H9 (cell line): ENCODE results near the gene PLA2R1. TPM values are rescaled to one million over a fixed set of nuclear protein-coding genes. Genes with fewer than 3 reads are reported as not detected.
A peak's percentile ranks its signal among the peaks of the same experiment; 100 is the strongest.

Experiments used
- DNase-seq: peaks from one replicate; pipeline ENCODE4 v3.0.0-alpha.2; 2017
- H2AFZ ChIP-seq: one replicate; pipeline ENCODE4 v1.6.1; 2013; ENCODE audit warnings: mild to moderate bottlenecking, low read length, control low read depth, moderate library complexity
- H2AK5ac ChIP-seq: 2 replicates; pipeline ENCODE4 v1.6.1; 2013; ENCODE audit warnings: low read length, control low read depth, mixed read lengths; ENCODE audit not compliant: insufficient read length
- H2BK120ac ChIP-seq: one replicate; pipeline ENCODE4 v1.6.1; 2013; ENCODE audit warnings: low read depth, mild to moderate bottlenecking, low read length, control low read depth, inconsistent platforms; ENCODE audit not compliant: poor library complexity, severe bottlenecking
- H2BK12ac ChIP-seq: 2 replicates; pipeline ENCODE4 v1.6.1; 2013; ENCODE audit warnings: low read length, control low read depth, mixed read lengths, low read depth; ENCODE audit not compliant: insufficient read length
- H2BK15ac ChIP-seq: 2 replicates; pipeline ENCODE4 v1.6.1; 2013; ENCODE audit warnings: low read depth, low read length, control low read depth
- H2BK20ac ChIP-seq: one replicate; pipeline ENCODE4 v1.6.1; 2013; ENCODE audit warnings: low read depth, mild to moderate bottlenecking, low read length, control low read depth, inconsistent platforms; ENCODE audit not compliant: poor library complexity, severe bottlenecking
- H2BK5ac ChIP-seq: 2 replicates; pipeline ENCODE4 v1.6.1; 2013; ENCODE audit warnings: low read length, control low read depth, mixed read lengths; ENCODE audit not compliant: insufficient read length
- H3K14ac ChIP-seq: 2 replicates; pipeline ENCODE4 v1.6.1; 2013; ENCODE audit warnings: low read length, control low read depth; ENCODE audit not compliant: insufficient read depth
- H3K18ac ChIP-seq: 2 replicates; pipeline ENCODE4 v1.6.1; 2013; ENCODE audit warnings: low read depth, mild to moderate bottlenecking, mixed read lengths, low read length, control low read depth; ENCODE audit not compliant: insufficient read length
- H3K23ac ChIP-seq: 2 replicates; pipeline ENCODE4 v1.6.1; 2013; ENCODE audit warnings: low read length, control low read depth, mixed read lengths, low read depth; ENCODE audit not compliant: insufficient read length
- H3K23me2 ChIP-seq: 2 replicates; pipeline ENCODE4 v1.6.1; 2013; ENCODE audit warnings: low read depth, mild to moderate bottlenecking, mixed read lengths, low read length, control low read depth; ENCODE audit not compliant: insufficient read length, poor library complexity, severe bottlenecking
- H3K27ac ChIP-seq: 2 replicates; pipeline ENCODE4 v1.5.1; 2013; ENCODE audit warnings: low read length, control low read depth, mixed read lengths, low read depth; ENCODE audit not compliant: insufficient read length
- H3K27me3 ChIP-seq: 2 replicates; pipeline ENCODE4 v1.6.1; 2013; ENCODE audit warnings: low read length, control low read depth, inconsistent platforms; ENCODE audit not compliant: insufficient read depth
- H3K4ac ChIP-seq: 2 replicates; pipeline ENCODE4 v1.6.1; 2013; ENCODE audit warnings: low read depth, mild to moderate bottlenecking, control low read depth, inconsistent platforms, low read length, moderate library complexity
- H3K4me1 ChIP-seq: 2 replicates; pipeline ENCODE4 v1.6.1; 2013; ENCODE audit warnings: low read length, control low read depth, inconsistent platforms; ENCODE audit not compliant: insufficient read depth
- H3K4me2 ChIP-seq: 2 replicates; pipeline ENCODE4 v1.6.1; 2013; ENCODE audit warnings: low read length, control low read depth, mixed read lengths; ENCODE audit not compliant: insufficient read length, insufficient read depth
- H3K56ac ChIP-seq: 2 replicates; pipeline ENCODE4 v1.6.1; 2013; ENCODE audit warnings: low read depth, mild to moderate bottlenecking, mixed read lengths, low read length, control low read depth; ENCODE audit not compliant: insufficient read length
- H3K79me1 ChIP-seq: 2 replicates; pipeline ENCODE4 v1.6.1; 2013; ENCODE audit warnings: low read depth, mild to moderate bottlenecking, moderate library complexity, low read length, control low read depth, inconsistent platforms; ENCODE audit not compliant: insufficient read depth, poor library complexity, severe bottlenecking
- H3K79me2 ChIP-seq: 2 replicates; pipeline ENCODE4 v1.6.1; 2013; ENCODE audit warnings: low read length, control low read depth, inconsistent platforms; ENCODE audit not compliant: insufficient read depth
- H3K9ac ChIP-seq: 2 replicates; pipeline ENCODE4 v1.6.1; 2013; ENCODE audit warnings: low read length, control low read depth, mixed read lengths; ENCODE audit not compliant: insufficient read length; ENCODE audit errors: extremely low read depth
- H3K9me3 ChIP-seq: one replicate; pipeline ENCODE4 v1.6.1; 2013; ENCODE audit warnings: low read depth, low read length, inconsistent platforms; ENCODE audit not compliant: control insufficient read depth
- H3T11ph ChIP-seq: one replicate; pipeline ENCODE4 v1.6.1; 2013; ENCODE audit warnings: mild to moderate bottlenecking, low read length, control low read depth, inconsistent platforms
- H4K20me1 ChIP-seq: one replicate; pipeline ENCODE4 v1.6.1; 2013; ENCODE audit not compliant: control insufficient read depth, insufficient read length, insufficient read depth
- H4K5ac ChIP-seq: 2 replicates; pipeline ENCODE4 v1.6.1; 2013; ENCODE audit warnings: low read depth, mild to moderate bottlenecking, mixed read lengths, low read length, control low read depth; ENCODE audit not compliant: insufficient read length
- H4K8ac ChIP-seq: replicated peaks from 2 replicates; pipeline ENCODE4 v1.6.1; 2013; ENCODE audit warnings: low read length, control low read depth, mixed read lengths, low read depth; ENCODE audit not compliant: insufficient read length
- H4K91ac ChIP-seq: 2 replicates; pipeline ENCODE4 v1.6.1; 2013; ENCODE audit warnings: low read depth, mild to moderate bottlenecking, moderate library complexity, mixed read lengths, low read length, control low read depth; ENCODE audit not compliant: insufficient read length
- H3K27ac Mint-ChIP-seq, 3 experiments: 2 replicates in 2 of 3; 3 replicates in 1 of 3; pipeline ENCODE4 v1.8.0; 2020 to 2021; ENCODE audit warnings: mixed read lengths in 3 of 3, mild to moderate bottlenecking in 1 of 3, moderate library complexity in 1 of 3
- H3K27me3 Mint-ChIP-seq: 2 replicates; pipeline ENCODE4 v1.8.0; 2021; ENCODE audit warnings: low read depth, mild to moderate bottlenecking, moderate library complexity, mixed read lengths
- H3K36me3 Mint-ChIP-seq, 3 experiments: 2 replicates in 2 of 3; 3 replicates in 1 of 3; pipeline ENCODE4 v1.8.0; 2020 to 2021; ENCODE audit warnings: low read depth in 3 of 3, mixed read lengths in 3 of 3; ENCODE audit not compliant: insufficient read depth in 1 of 3
- H3K4me1 Mint-ChIP-seq, 2 experiments: 2 replicates each; pipeline ENCODE4 v1.8.0; 2020; ENCODE audit warnings: mixed read lengths in 2 of 2
- H3K4me3 Mint-ChIP-seq, 2 experiments: 2 replicates in 1 of 2; 3 replicates in 1 of 2; pipeline ENCODE4 v1.8.0; 2020 to 2021; ENCODE audit warnings: mild to moderate bottlenecking in 2 of 2, mixed read lengths in 2 of 2, moderate library complexity in 1 of 2
- H3K9me3 Mint-ChIP-seq, 2 experiments: 2 replicates in 1 of 2; 3 replicates in 1 of 2; pipeline ENCODE4 v1.8.0; 2020; ENCODE audit warnings: mild to moderate bottlenecking in 2 of 2, mixed read lengths in 2 of 2, moderate library complexity in 1 of 2
- CTCF ChIP-seq: fragments of 200-600 bp; sonication (generic); conservative IDR thresholded peaks from 3 replicates; pipeline ENCODE4 v1.8.0; 2021; ENCODE audit warnings: antibody characterized with exemption, mild to moderate bottlenecking
- WGBS: extraction: QIAGEN DNeasy Blood & Tissue Kit; methylation state at CpG from one replicate; pipeline ENCODE4 v1.1.7; 2013; ENCODE audit warnings: missing lambda C conversion rate, low lambda C conversion rate, mixed read lengths; ENCODE audit not compliant: insufficient read length; ENCODE audit errors: extremely low coverage; 5-methylcytosine and 5-hydroxymethylcytosine counted together
- total RNA-seq: library from RNA; stranded (reverse); gene quantifications from 2 replicates; pipeline ENCODE4 v1.2.1, GENCODE V29; 2021

The PLA2R1 gene
- total RNA-seq, 1 experiment from 2014 or later = 0.83 TPM

- no peaks in the 10 kb centered on the region for H3K79me1 ChIP-seq
- no peak overlapping the region for H2BK12ac ChIP-seq
- H3K23ac ChIP-seq = no peak overlapping the region
- Mint-ChIP-seq H3K27me3 (peaks cover 69% of the 10 kb centered on the region), H3K4me3 (peak overlapping the region; percentile 80 to 90), H3K9me3 (peaks cover 7 to 8% of the 10 kb centered on the region in 2 experiments), H3K4me1 (peaks cover 19 to 26% of the 10 kb centered on the region in 2 experiments), H3K36me3 (peaks cover 5 to 24% (median 13%) of the 10 kb centered on the region in 3 experiments), H3K27ac (no peak overlapping the region)
- no peak overlapping the region for H3K56ac ChIP-seq
- no peak for TF ChIP-seq CTCF
- H2AK5ac ChIP-seq = no peak overlapping the region
- H2BK120ac ChIP-seq = no peak overlapping the region
- no peak overlapping the region for H2BK5ac ChIP-seq
- peaks cover 3% of the 10 kb centered on the region; the same call in 1 of the 2 replicates for H3K4me1 ChIP-seq
- H2BK15ac ChIP-seq = no peak overlapping the region; the same call in 1 of the 2 replicates
- H4K91ac ChIP-seq = no peak overlapping the region
- H3K9me3 ChIP-seq = no peaks in the 10 kb centered on the region
- H2AFZ ChIP-seq = no peak overlapping the region
- H3K23me2 ChIP-seq = peaks cover 14% of the 10 kb centered on the region
- H4K8ac ChIP-seq = no peak overlapping the region
- H3K27me3 ChIP-seq = no peaks in the 10 kb centered on the region; the same call in 1 of the 2 replicates
- H3T11ph ChIP-seq = no peak overlapping the region
- H3K79me2 ChIP-seq = no peaks in the 10 kb centered on the region
- WGBS = no CpG with 5 or more reads among the region's 18 CpGs
- H3K4ac ChIP-seq = no peak overlapping the region
- no peaks in the 10 kb centered on the region for H4K20me1 ChIP-seq
- H3K18ac ChIP-seq = no peak overlapping the region
- no peak overlapping the region for H2BK20ac ChIP-seq
- no peak overlapping the region for H3K27ac ChIP-seq
- no peak overlapping the region for H3K14ac ChIP-seq
- no peak overlapping the region for H4K5ac ChIP-seq
- H3K4me2 ChIP-seq = peak overlapping the region; percentile 83
- no peak overlapping the region for H3K9ac ChIP-seq
- DNase-seq = no peak
Observed at GRCh38 chr2:160061533-160061932, 882 bp downstream of the PLA2R1 start.
